ENCODE data around the gene MAPK1. TPM values are rescaled to one million over a fixed set of nuclear protein-coding genes. Genes with fewer than 3 reads are reported as not detected.

Gene MAPK1
- total and polyA plus RNA-seq, 9 of the 15 experiments (the other 6 are each of a cell fraction or from before 2014, with no cell fraction given): 46.3 to 575 (median 283) TPM

- TF ChIP-seq, protein P1, sequence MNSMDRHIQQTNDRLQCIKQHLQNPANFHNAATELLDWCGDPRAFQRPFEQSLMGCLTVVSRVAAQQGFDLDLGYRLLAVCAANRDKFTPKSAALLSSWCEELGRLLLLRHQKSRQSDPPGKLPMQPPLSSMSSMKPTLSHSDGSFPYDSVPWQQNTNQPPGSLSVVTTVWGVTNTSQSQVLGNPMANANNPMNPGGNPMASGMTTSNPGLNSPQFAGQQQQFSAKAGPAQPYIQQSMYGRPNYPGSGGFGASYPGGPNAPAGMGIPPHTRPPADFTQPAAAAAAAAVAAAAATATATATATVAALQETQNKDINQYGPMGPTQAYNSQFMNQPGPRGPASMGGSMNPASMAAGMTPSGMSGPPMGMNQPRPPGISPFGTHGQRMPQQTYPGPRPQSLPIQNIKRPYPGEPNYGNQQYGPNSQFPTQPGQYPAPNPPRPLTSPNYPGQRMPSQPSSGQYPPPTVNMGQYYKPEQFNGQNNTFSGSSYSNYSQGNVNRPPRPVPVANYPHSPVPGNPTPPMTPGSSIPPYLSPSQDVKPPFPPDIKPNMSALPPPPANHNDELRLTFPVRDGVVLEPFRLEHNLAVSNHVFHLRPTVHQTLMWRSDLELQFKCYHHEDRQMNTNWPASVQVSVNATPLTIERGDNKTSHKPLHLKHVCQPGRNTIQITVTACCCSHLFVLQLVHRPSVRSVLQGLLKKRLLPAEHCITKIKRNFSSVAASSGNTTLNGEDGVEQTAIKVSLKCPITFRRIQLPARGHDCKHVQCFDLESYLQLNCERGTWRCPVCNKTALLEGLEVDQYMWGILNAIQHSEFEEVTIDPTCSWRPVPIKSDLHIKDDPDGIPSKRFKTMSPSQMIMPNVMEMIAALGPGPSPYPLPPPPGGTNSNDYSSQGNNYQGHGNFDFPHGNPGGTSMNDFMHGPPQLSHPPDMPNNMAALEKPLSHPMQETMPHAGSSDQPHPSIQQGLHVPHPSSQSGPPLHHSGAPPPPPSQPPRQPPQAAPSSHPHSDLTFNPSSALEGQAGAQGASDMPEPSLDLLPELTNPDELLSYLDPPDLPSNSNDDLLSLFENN (IDR thresholded peaks at IDR 0.05; ENCODE audit: low read depth in 2 of 2, low read length in 2 of 2): peak in 1 of 2 experiments; percentile 35; a peak in 2 of 4 replicates
- TF ChIP-seq SAP30 (IDR thresholded peaks at IDR 0.05; ENCODE audit: borderline replicate concordance, insufficient read depth, low read depth, low read length, poor library complexity, severe bottlenecking): peak; percentile 94
- no peak for TF ChIP-seq SRSF1 (IDR thresholded peaks at IDR 0.05; ENCODE audit: low read depth, low read length)
- peak; percentile 51 for TF ChIP-seq HCFC1 (IDR thresholded peaks at IDR 0.05; ENCODE audit: low read depth, low read length)
- TF ChIP-seq ZNF224 (CRISPR knock-in tag; IDR thresholded peaks at IDR 0.05): no peak
- no peak for TF ChIP-seq ETV5 (CRISPR knock-in tag; IDR thresholded peaks at IDR 0.05; ENCODE audit: low read depth)
- TF ChIP-seq, protein P2, sequence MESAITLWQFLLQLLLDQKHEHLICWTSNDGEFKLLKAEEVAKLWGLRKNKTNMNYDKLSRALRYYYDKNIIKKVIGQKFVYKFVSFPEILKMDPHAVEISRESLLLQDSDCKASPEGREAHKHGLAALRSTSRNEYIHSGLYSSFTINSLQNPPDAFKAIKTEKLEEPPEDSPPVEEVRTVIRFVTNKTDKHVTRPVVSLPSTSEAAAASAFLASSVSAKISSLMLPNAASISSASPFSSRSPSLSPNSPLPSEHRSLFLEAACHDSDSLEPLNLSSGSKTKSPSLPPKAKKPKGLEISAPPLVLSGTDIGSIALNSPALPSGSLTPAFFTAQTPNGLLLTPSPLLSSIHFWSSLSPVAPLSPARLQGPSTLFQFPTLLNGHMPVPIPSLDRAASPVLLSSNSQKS (CRISPR knock-in tag; IDR thresholded peaks at IDR 0.05): no peak
- no peak for TF ChIP-seq ATF3 (IDR thresholded peaks at IDR 0.05)
- peak; percentile 93 for TF ChIP-seq ATF3 (CRISPR knock-in tag; conservative IDR thresholded peaks at IDR 0.05)
- TF ChIP-seq JUNB (CRISPR knock-in tag; conservative IDR thresholded peaks at IDR 0.05): no peak
- TF ChIP-seq TAF9B (IDR thresholded peaks at IDR 0.05; ENCODE audit: partially characterized antibody): no peak
- TF ChIP-seq ZBTB5 (IDR thresholded peaks at IDR 0.05): no peak
- TF ChIP-seq TSHZ1 (CRISPR knock-in tag; IDR thresholded peaks at IDR 0.05): no peak
- TF ChIP-seq TBL1XR1 (IDR thresholded peaks at IDR 0.05; ENCODE audit: low read length in 2 of 2): peak in 1 of 2 experiments; percentile 73; a peak in 3 of 4 replicates
Observed at GRCh38 chr22:21735200-21736083, 132.0 kb downstream of the MAPK1 start, which contains the start of gene YPEL1 (continued).
